ENCODE results near the gene TERT.

GRCh38 chr5:1222147-1222546 is 72.7 kb downstream of the TERT start:
- TF ChIP-seq, protein P1, sequence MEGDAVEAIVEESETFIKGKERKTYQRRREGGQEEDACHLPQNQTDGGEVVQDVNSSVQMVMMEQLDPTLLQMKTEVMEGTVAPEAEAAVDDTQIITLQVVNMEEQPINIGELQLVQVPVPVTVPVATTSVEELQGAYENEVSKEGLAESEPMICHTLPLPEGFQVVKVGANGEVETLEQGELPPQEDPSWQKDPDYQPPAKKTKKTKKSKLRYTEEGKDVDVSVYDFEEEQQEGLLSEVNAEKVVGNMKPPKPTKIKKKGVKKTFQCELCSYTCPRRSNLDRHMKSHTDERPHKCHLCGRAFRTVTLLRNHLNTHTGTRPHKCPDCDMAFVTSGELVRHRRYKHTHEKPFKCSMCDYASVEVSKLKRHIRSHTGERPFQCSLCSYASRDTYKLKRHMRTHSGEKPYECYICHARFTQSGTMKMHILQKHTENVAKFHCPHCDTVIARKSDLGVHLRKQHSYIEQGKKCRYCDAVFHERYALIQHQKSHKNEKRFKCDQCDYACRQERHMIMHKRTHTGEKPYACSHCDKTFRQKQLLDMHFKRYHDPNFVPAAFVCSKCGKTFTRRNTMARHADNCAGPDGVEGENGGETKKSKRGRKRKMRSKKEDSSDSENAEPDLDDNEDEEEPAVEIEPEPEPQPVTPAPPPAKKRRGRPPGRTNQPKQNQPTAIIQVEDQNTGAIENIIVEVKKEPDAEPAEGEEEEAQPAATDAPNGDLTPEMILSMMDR (IDR thresholded peaks at IDR 0.05; ENCODE audit: borderline replicate concordance, extremely low read depth, low read length, poor library complexity, severe bottlenecking), result no peak
- TF ChIP-seq EZH2 (IDR thresholded peaks at IDR 0.05; ENCODE audit: borderline replicate concordance, low read depth, low read length, severe bottlenecking), result no peak
